ENCODE measurements around the gene PIK3R2.

Gene PIK3R2

DNA sequence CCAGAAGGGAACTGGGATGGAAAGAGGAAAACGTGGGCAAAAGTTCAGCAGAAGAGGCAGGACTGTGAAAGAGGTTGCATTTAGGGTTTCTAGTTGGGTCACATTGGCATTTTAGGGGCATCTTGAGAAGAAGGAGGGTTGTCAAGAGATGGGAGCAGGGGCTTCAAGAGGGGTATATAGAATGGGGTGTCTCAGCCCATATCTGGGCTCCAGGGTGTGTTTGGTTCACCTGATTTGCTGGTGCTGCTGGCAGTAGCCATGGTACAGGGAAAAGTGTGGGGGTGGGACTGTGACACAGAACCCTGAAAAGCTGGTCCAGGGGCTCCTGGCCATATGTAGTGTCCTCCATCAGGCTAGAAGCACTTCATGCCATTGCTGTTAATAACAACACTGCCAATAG, 32.8 kb upstream of the PIK3R2 start:
- Histone ChIP-seq H4K12ac (ENCODE audit: low read depth, low read length) (no peak overlapping the region), H3K27me3 (ENCODE audit: insufficient read depth, low read length) (no peaks in the 10 kb centered on the region), H2BK120ac (ENCODE audit: insufficient read depth, low read length, poor library complexity) (no peak overlapping the region), H3K79me2 (ENCODE audit: control insufficient read depth, insufficient read depth, low read length, poor library complexity) (peaks cover 4% of the 10 kb centered on the region), H3K4me1 (ENCODE audit: control insufficient read depth in 1 of 2, insufficient read depth in 2 of 2, low read length in 2 of 2) (peaks cover 7 to 8% of the 10 kb centered on the region in 2 experiments), H3K9me3 (ENCODE audit: insufficient read depth, low read depth, low read length) (peaks cover 3% of the 10 kb centered on the region), H3K9ac (ENCODE audit: low read length) (no peak overlapping the region), H2AFZ (ENCODE audit: insufficient read depth, low read length, poor library complexity) (no peak overlapping the region), H3K36me3 (ENCODE audit: control insufficient read depth in 1 of 2, insufficient read depth in 2 of 2, low read length in 2 of 2) (peaks cover 0 to 6% of the 10 kb centered on the region in 2 experiments), H3K4ac (ENCODE audit: low read depth, low read length) (no peak overlapping the region), H3K18ac (ENCODE audit: low read length) (no peak overlapping the region), H2BK5ac (ENCODE audit: low read depth, low read length, poor library complexity) (no peak overlapping the region), H3K27ac (ENCODE audit: low read depth, low read length) (no peak overlapping the region), H4K8ac (ENCODE audit: low read depth, low read length) (no peak overlapping the region), H4K91ac (ENCODE audit: low read depth, low read length) (no peak overlapping the region), H2BK12ac (ENCODE audit: low read length) (no peak overlapping the region), H2AK5ac (ENCODE audit: low read length) (no peak overlapping the region), H3K14ac (ENCODE audit: low read length) (no peak overlapping the region), H3K4me2 (ENCODE audit: low read length) (no peak overlapping the region), H3K23ac (ENCODE audit: low read length) (no peak overlapping the region), H3K4me3 (ENCODE audit: low read depth, low read length) (no peak overlapping the region), H3K79me1 (ENCODE audit: low read length) (peaks cover 6% of the 10 kb centered on the region)
- no peak for DNase-seq
- no CpG with 5 or more reads among the region's 1 CpG for WGBS (ENCODE audit: extremely low coverage, insufficient coverage, insufficient read length)

DNA sequence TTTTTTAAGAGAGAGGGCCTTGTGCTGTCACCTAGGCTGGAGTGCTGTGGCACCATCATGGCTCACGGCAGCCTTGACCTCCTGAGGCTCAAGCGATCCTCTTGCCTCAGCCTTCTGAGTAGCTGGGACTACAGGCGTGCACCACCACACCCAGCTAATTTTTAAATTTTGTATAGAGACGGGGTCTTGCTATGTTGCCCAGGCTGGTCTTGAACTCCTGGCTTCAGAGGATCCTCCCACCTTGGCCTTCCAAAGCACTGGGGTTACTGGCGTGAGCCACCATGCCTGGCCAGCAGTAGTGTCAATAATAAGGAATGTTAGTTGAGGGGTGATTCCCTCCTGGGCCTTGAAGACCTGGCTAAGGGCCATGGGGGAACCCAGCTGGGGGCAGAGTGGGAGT, 31.8 kb upstream of the PIK3R2 start:
- Histone ChIP-seq H3K4me3 (ENCODE audit: low read depth, low read length) (no peak overlapping the region), H3K14ac (ENCODE audit: low read length) (no peak overlapping the region), H3K27ac (ENCODE audit: low read depth, low read length) (no peak overlapping the region), H2AK5ac (ENCODE audit: low read length) (no peak overlapping the region), H3K23ac (ENCODE audit: low read length) (no peak overlapping the region), H3K27me3 (ENCODE audit: insufficient read depth, low read length) (no peaks in the 10 kb centered on the region), H2BK5ac (ENCODE audit: low read depth, low read length, poor library complexity) (no peak overlapping the region), H4K12ac (ENCODE audit: low read depth, low read length) (no peak overlapping the region), H3K4ac (ENCODE audit: low read depth, low read length) (no peak overlapping the region), H3K79me2 (ENCODE audit: control insufficient read depth, insufficient read depth, low read length, poor library complexity) (peaks cover 4% of the 10 kb centered on the region), H3K4me2 (ENCODE audit: low read length) (no peak overlapping the region), H2AFZ (ENCODE audit: insufficient read depth, low read length, poor library complexity) (no peak overlapping the region), H3K36me3 (ENCODE audit: control insufficient read depth in 1 of 2, insufficient read depth in 2 of 2, low read length in 2 of 2) (peaks cover 0 to 6% of the 10 kb centered on the region in 2 experiments), H3K9ac (ENCODE audit: low read length) (no peak overlapping the region), H2BK120ac (ENCODE audit: insufficient read depth, low read length, poor library complexity) (no peak overlapping the region), H3K4me1 (ENCODE audit: control insufficient read depth in 1 of 2, insufficient read depth in 2 of 2, low read length in 2 of 2) (peaks cover 7 to 8% of the 10 kb centered on the region in 2 experiments), H3K9me3 (ENCODE audit: insufficient read depth, low read depth, low read length) (peaks cover 3% of the 10 kb centered on the region), H2BK12ac (ENCODE audit: low read length) (no peak overlapping the region), H3K18ac (ENCODE audit: low read length) (no peak overlapping the region), H4K91ac (ENCODE audit: low read depth, low read length) (no peak overlapping the region), H3K79me1 (ENCODE audit: low read length) (peaks cover 6% of the 10 kb centered on the region), H4K8ac (ENCODE audit: low read depth, low read length) (no peak overlapping the region)
- DNase-seq: no peak
- no CpG with 5 or more reads among the region's 5 CpGs for WGBS (ENCODE audit: extremely low coverage, insufficient coverage, insufficient read length)

DNA sequence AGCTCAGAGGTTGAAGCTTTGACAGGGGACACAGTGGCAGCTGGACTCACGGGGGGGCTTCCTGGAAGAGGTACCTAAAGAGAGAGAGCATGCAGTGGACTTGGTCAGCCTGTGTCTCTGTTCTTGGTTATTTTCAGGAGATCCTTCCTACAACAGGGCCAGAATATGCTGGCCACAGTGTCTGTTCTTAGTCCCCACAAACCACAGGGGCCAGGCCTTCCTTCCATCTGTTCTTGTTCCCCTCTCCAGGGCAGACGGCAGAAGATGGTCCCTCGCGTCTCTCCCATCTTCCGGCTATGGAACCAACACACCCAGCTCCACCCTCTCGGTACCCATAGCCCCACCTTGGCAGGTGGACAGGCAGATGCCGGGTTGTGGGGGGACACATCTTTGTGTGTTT, 30.5 kb upstream of the PIK3R2 start:
- Histone ChIP-seq H3K14ac (ENCODE audit: low read length) (no peak overlapping the region), H2AK5ac (ENCODE audit: low read length) (no peak overlapping the region), H3K79me1 (ENCODE audit: low read length) (peaks cover 5% of the 10 kb centered on the region), H3K4ac (ENCODE audit: low read depth, low read length) (no peak overlapping the region), H3K4me3 (ENCODE audit: low read depth, low read length) (no peak overlapping the region), H3K18ac (ENCODE audit: low read length) (no peak overlapping the region), H2AFZ (ENCODE audit: insufficient read depth, low read length, poor library complexity) (no peak overlapping the region), H2BK12ac (ENCODE audit: low read length) (no peak overlapping the region), H2BK5ac (ENCODE audit: low read depth, low read length, poor library complexity) (no peak overlapping the region), H4K91ac (ENCODE audit: low read depth, low read length) (no peak overlapping the region), H3K4me1 (ENCODE audit: control insufficient read depth in 1 of 2, insufficient read depth in 2 of 2, low read length in 2 of 2) (peaks cover 4 to 6% of the 10 kb centered on the region in 2 experiments), H3K9me3 (ENCODE audit: insufficient read depth, low read depth, low read length) (peaks cover 3% of the 10 kb centered on the region), H3K9ac (ENCODE audit: low read length) (no peak overlapping the region), H3K79me2 (ENCODE audit: control insufficient read depth, insufficient read depth, low read length, poor library complexity) (peaks cover 4% of the 10 kb centered on the region), H2BK120ac (ENCODE audit: insufficient read depth, low read length, poor library complexity) (no peak overlapping the region), H3K23ac (ENCODE audit: low read length) (no peak overlapping the region), H3K36me3 (ENCODE audit: control insufficient read depth in 1 of 2, insufficient read depth in 2 of 2, low read length in 2 of 2) (peaks cover 0 to 6% of the 10 kb centered on the region in 2 experiments), H3K4me2 (ENCODE audit: low read length) (no peak overlapping the region), H4K12ac (ENCODE audit: low read depth, low read length) (no peak overlapping the region), H3K27ac (ENCODE audit: low read depth, low read length) (no peak overlapping the region), H4K8ac (ENCODE audit: low read depth, low read length) (no peak overlapping the region), H3K27me3 (ENCODE audit: insufficient read depth, low read length) (no peaks in the 10 kb centered on the region)
- WGBS (ENCODE audit: extremely low coverage, insufficient coverage, insufficient read length): no CpG with 5 or more reads among the region's 7 CpGs
- DNase-seq: no peak

- no peak overlapping the region for H2BK120ac ChIP-seq (ENCODE audit: insufficient read depth, low read length, poor library complexity)
- peaks cover 2% of the 10 kb centered on the region for H3K79me1 ChIP-seq (ENCODE audit: low read length)
- peaks cover 2 to 3% of the 10 kb centered on the region in 2 experiments for H3K4me1 ChIP-seq (ENCODE audit: control insufficient read depth in 1 of 2, insufficient read depth in 2 of 2, low read length in 2 of 2)
- H2BK12ac ChIP-seq (ENCODE audit: low read length): no peak overlapping the region
- no peak overlapping the region for H4K91ac ChIP-seq (ENCODE audit: low read depth, low read length)
- no peak overlapping the region for H3K18ac ChIP-seq (ENCODE audit: low read length)
- no peak overlapping the region for H3K4me2 ChIP-seq (ENCODE audit: low read length)
- peaks cover 3% of the 10 kb centered on the region for H3K9me3 ChIP-seq (ENCODE audit: insufficient read depth, low read depth, low read length)
- H3K27me3 ChIP-seq (ENCODE audit: insufficient read depth, low read length): no peaks in the 10 kb centered on the region
- peaks cover 0 to 6% of the 10 kb centered on the region in 2 experiments for H3K36me3 ChIP-seq (ENCODE audit: control insufficient read depth in 1 of 2, insufficient read depth in 2 of 2, low read length in 2 of 2)
- H2BK5ac ChIP-seq (ENCODE audit: low read depth, low read length, poor library complexity): no peak overlapping the region
- no peak overlapping the region for H4K12ac ChIP-seq (ENCODE audit: low read depth, low read length)
- no peak overlapping the region for H3K4ac ChIP-seq (ENCODE audit: low read depth, low read length)
- no CpG with 5 or more reads among the region's 27 CpGs for WGBS (ENCODE audit: extremely low coverage, insufficient coverage, insufficient read length)
- H3K79me2 ChIP-seq (ENCODE audit: control insufficient read depth, insufficient read depth, low read length, poor library complexity): peaks cover 2% of the 10 kb centered on the region
- DNase-seq: no peak
- H3K4me3 ChIP-seq (ENCODE audit: low read depth, low read length): no peak overlapping the region
- H4K8ac ChIP-seq (ENCODE audit: low read depth, low read length): no peak overlapping the region
- H3K9ac ChIP-seq (ENCODE audit: low read length): no peak overlapping the region
- no peak overlapping the region for H2AK5ac ChIP-seq (ENCODE audit: low read length)
- no peak overlapping the region for H2AFZ ChIP-seq (ENCODE audit: insufficient read depth, low read length, poor library complexity)
- H3K14ac ChIP-seq (ENCODE audit: low read length): no peak overlapping the region
- H3K27ac ChIP-seq (ENCODE audit: low read depth, low read length): no peak overlapping the region
- no peak overlapping the region for H3K23ac ChIP-seq (ENCODE audit: low read length)
Measured at GRCh38 chr19:18122860-18123795, 29.8 kb upstream of the PIK3R2 start.

Measured in trophoblast cell (in vitro differentiated cells and primary cell).